ENCODE measurements around the gene SMPX.
A peak's percentile ranks its signal among the peaks of the same experiment; 100 is the strongest.

GRCh38 chrX:21725496-21725895 lies 32.4 kb downstream of the SMPX start:
- no peak for TF ChIP-seq EGR1 (IDR thresholded peaks at IDR 0.05; ENCODE audit: low read depth in 2 of 2)
- no peak for TF ChIP-seq ZBTB33 (IDR thresholded peaks at IDR 0.05)
- no peak for TF ChIP-seq MAX (IDR thresholded peaks at IDR 0.05)
- peak; percentile 73 to 82 for TF ChIP-seq RAD21 (IDR thresholded peaks at IDR 0.05)
- no peak for TF ChIP-seq YY1 (IDR thresholded peaks at IDR 0.05)
- peak; percentile 41 for TF ChIP-seq CTCF (IDR thresholded peaks at IDR 0.05; ENCODE audit: low read depth, low read length, missing input control)
- TF ChIP-seq REST (IDR thresholded peaks at IDR 0.05): no peak
- TF ChIP-seq SP1 (IDR thresholded peaks at IDR 0.05): no peak
- TF ChIP-seq ATF3 (IDR thresholded peaks at IDR 0.05): no peak
- TF ChIP-seq JUND (IDR thresholded peaks at IDR 0.05): no peak
- TF ChIP-seq FOXA1 (IDR thresholded peaks at IDR 0.05): no peak
- no peak for TF ChIP-seq HNF4G (IDR thresholded peaks at IDR 0.05)

Data from liver (tissue), 3 donors.